ENCODE measurements around the gene ARL5A.
A peak's percentile ranks its signal among the peaks of the same experiment; 100 is the strongest.

ARL5A gene

DNA sequence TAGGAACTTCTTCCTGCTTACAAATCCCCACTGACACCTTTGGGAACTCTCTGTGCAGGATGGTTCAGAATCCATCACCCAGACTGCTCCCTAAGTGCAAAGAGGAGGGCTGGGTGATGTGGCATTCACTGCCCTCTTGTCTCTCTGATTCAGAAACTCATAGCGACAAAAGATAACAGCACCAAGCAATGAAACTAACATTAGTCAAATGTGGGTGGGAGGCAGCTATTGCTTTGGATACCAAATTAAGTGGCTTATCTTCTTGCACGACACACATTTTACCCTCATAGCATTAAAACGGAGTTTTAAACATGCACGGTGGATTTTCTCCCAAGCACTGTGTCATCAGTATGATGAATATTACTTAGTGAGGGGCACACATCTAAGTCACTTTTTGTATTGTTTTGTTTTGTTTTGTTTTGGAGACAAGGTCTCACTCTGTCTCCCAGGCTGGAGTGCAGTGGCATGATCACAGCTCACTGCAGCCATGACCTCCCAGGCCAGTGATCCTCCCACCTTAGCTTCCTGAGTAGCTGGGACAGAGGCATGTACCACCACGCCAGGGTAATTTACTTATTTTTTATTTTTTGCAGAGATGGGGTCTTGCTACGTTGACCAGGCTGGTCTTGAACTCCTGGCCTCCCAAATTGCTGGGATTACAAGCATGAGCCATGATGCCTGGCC lies 53.0 kb downstream of the ARL5A start:
- Histone ChIP-seq H3K36me3 (replicated peaks; ENCODE audit: insufficient read depth, low read length) (no peaks in the 10 kb centered on the region), H3F3A (ENCODE audit: insufficient read depth, low read length) (peaks cover 5% of the 10 kb centered on the region; the same call in 1 of the 2 replicates), H2AFZ (ENCODE audit: low read length) (no peak overlapping the region), H3K4me3 (ENCODE audit: low read length) (no peak overlapping the region), H3K4me1 (ENCODE audit: low read length) (peaks cover 19% of the 10 kb centered on the region), H3K79me2 (ENCODE audit: low read length) (no peaks in the 10 kb centered on the region), H4K20me1 (ENCODE audit: insufficient read depth, low read length) (no peaks in the 10 kb centered on the region), H3K9me2 (replicated peaks; ENCODE audit: insufficient read depth, low read length) (no peaks in the 10 kb centered on the region), H3K9ac (ENCODE audit: low read length) (no peak overlapping the region), H3K9me3 (replicated peaks; ENCODE audit: insufficient read depth, low read length) (no peaks in the 10 kb centered on the region), H3K27ac (ENCODE audit: low read length) (no peak overlapping the region), H3K4me2 (ENCODE audit: low read depth, low read length) (no peak overlapping the region), H3K27me3 (replicated peaks; ENCODE audit: insufficient read depth, low read length) (no peaks in the 10 kb centered on the region)
- DNase-seq: no peak
- TF ChIP-seq EZH2phosphoT487 (IDR thresholded peaks at IDR 0.05; ENCODE audit: low read length) (no peak), EZH2 (optimal IDR thresholded peaks at IDR 0.05; ENCODE audit: low read depth, low read length) (no peak)
- TF ChIP-seq, protein P1, sequence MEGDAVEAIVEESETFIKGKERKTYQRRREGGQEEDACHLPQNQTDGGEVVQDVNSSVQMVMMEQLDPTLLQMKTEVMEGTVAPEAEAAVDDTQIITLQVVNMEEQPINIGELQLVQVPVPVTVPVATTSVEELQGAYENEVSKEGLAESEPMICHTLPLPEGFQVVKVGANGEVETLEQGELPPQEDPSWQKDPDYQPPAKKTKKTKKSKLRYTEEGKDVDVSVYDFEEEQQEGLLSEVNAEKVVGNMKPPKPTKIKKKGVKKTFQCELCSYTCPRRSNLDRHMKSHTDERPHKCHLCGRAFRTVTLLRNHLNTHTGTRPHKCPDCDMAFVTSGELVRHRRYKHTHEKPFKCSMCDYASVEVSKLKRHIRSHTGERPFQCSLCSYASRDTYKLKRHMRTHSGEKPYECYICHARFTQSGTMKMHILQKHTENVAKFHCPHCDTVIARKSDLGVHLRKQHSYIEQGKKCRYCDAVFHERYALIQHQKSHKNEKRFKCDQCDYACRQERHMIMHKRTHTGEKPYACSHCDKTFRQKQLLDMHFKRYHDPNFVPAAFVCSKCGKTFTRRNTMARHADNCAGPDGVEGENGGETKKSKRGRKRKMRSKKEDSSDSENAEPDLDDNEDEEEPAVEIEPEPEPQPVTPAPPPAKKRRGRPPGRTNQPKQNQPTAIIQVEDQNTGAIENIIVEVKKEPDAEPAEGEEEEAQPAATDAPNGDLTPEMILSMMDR (IDR thresholded peaks at IDR 0.05; ENCODE audit: low read length): no peak

- TF ChIP-seq EZH2phosphoT487 (IDR thresholded peaks at IDR 0.05; ENCODE audit: low read length) (no peak), EZH2 (optimal IDR thresholded peaks at IDR 0.05; ENCODE audit: low read depth, low read length) (no peak)
- TF ChIP-seq, protein P1 (IDR thresholded peaks at IDR 0.05; ENCODE audit: low read length): no peak
- Histone ChIP-seq H3K27me3 (replicated peaks; ENCODE audit: insufficient read depth, low read length) (no peaks in the 10 kb centered on the region), H3F3A (ENCODE audit: insufficient read depth, low read length) (peaks cover 5% of the 10 kb centered on the region; the same call in 1 of the 2 replicates), H2AFZ (ENCODE audit: low read length) (no peak overlapping the region), H3K36me3 (replicated peaks; ENCODE audit: insufficient read depth, low read length) (no peaks in the 10 kb centered on the region), H3K4me3 (ENCODE audit: low read length) (no peak overlapping the region), H3K79me2 (ENCODE audit: low read length) (no peaks in the 10 kb centered on the region), H3K9me3 (replicated peaks; ENCODE audit: insufficient read depth, low read length) (no peaks in the 10 kb centered on the region), H4K20me1 (ENCODE audit: insufficient read depth, low read length) (no peaks in the 10 kb centered on the region), H3K4me1 (ENCODE audit: low read length) (peaks cover 19% of the 10 kb centered on the region), H3K27ac (ENCODE audit: low read length) (no peak overlapping the region), H3K9me2 (replicated peaks; ENCODE audit: insufficient read depth, low read length) (no peaks in the 10 kb centered on the region), H3K9ac (ENCODE audit: low read length) (no peak overlapping the region), H3K4me2 (ENCODE audit: low read depth, low read length) (no peak overlapping the region)
- DNase-seq: no peak
These were observed 53.7 kb downstream of the ARL5A start for GRCh38 chr2:151774506-151774905.

- H2AFZ ChIP-seq (ENCODE audit: low read length): no peak overlapping the region; the same call in 1 of the 2 replicates
- H3K36me3 ChIP-seq (replicated peaks; ENCODE audit: insufficient read depth, low read length): no peaks in the 10 kb centered on the region
- peak overlapping the region; percentile 52 for H3K4me2 ChIP-seq (ENCODE audit: low read depth, low read length)
- H3K4me3 ChIP-seq (ENCODE audit: low read length): 0 out of 2 replicates have a peak overlapping the region, but pooled peaks have one; percentile 4
- H3K27me3 ChIP-seq (replicated peaks; ENCODE audit: insufficient read depth, low read length): no peaks in the 10 kb centered on the region
- H3K9me3 ChIP-seq (replicated peaks; ENCODE audit: insufficient read depth, low read length): no peaks in the 10 kb centered on the region
- no peaks in the 10 kb centered on the region for H4K20me1 ChIP-seq (ENCODE audit: insufficient read depth, low read length)
- no peak overlapping the region; the same call in 1 of the 2 replicates for H3K9ac ChIP-seq (ENCODE audit: low read length)
- peaks cover 5% of the 10 kb centered on the region; the same call in 1 of the 2 replicates for H3F3A ChIP-seq (ENCODE audit: insufficient read depth, low read length)
- no peaks in the 10 kb centered on the region for H3K79me2 ChIP-seq (ENCODE audit: low read length)
- no peaks in the 10 kb centered on the region for H3K9me2 ChIP-seq (replicated peaks; ENCODE audit: insufficient read depth, low read length)
- peak overlapping the region; percentile 64 for H3K27ac ChIP-seq (ENCODE audit: low read length)
- H3K4me1 ChIP-seq (ENCODE audit: low read length): peaks cover 19% of the 10 kb centered on the region
- DNase-seq: peak; percentile 71
- TF ChIP-seq, protein P1 (IDR thresholded peaks at IDR 0.05; ENCODE audit: low read length): no peak
- no peak for TF ChIP-seq EZH2 (optimal IDR thresholded peaks at IDR 0.05; ENCODE audit: low read depth, low read length)
- no peak for TF ChIP-seq EZH2phosphoT487 (IDR thresholded peaks at IDR 0.05; ENCODE audit: low read length)
These were observed 56.4 kb downstream of the ARL5A start for GRCh38 chr2:151771599-151772358.
